Measurements from ENCODE around the gene TMEM8B.

Gene TMEM8B

GRCh38 chr9:35816708-35817107 lies 12.3 kb upstream of the TMEM8B start:
- no peak for TF ChIP-seq POLR2AphosphoS5 (IDR thresholded peaks at IDR 0.05; ENCODE audit: low read depth, low read length)
- TF ChIP-seq, protein P1, sequence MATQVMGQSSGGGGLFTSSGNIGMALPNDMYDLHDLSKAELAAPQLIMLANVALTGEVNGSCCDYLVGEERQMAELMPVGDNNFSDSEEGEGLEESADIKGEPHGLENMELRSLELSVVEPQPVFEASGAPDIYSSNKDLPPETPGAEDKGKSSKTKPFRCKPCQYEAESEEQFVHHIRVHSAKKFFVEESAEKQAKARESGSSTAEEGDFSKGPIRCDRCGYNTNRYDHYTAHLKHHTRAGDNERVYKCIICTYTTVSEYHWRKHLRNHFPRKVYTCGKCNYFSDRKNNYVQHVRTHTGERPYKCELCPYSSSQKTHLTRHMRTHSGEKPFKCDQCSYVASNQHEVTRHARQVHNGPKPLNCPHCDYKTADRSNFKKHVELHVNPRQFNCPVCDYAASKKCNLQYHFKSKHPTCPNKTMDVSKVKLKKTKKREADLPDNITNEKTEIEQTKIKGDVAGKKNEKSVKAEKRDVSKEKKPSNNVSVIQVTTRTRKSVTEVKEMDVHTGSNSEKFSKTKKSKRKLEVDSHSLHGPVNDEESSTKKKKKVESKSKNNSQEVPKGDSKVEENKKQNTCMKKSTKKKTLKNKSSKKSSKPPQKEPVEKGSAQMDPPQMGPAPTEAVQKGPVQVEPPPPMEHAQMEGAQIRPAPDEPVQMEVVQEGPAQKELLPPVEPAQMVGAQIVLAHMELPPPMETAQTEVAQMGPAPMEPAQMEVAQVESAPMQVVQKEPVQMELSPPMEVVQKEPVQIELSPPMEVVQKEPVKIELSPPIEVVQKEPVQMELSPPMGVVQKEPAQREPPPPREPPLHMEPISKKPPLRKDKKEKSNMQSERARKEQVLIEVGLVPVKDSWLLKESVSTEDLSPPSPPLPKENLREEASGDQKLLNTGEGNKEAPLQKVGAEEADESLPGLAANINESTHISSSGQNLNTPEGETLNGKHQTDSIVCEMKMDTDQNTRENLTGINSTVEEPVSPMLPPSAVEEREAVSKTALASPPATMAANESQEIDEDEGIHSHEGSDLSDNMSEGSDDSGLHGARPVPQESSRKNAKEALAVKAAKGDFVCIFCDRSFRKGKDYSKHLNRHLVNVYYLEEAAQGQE (IDR thresholded peaks at IDR 0.05; ENCODE audit: insufficient read depth in 1 of 2, low read depth in 2 of 2, low read length in 2 of 2), result no peak
- TF ChIP-seq TAF1 (IDR thresholded peaks at IDR 0.05; ENCODE audit: borderline replicate concordance, insufficient read depth, low read length), result no peak
- TF ChIP-seq FOXP2 (optimal IDR thresholded peaks at IDR 0.05; ENCODE audit: borderline replicate concordance, extremely low read depth, extremely low read length, insufficient read depth), result no peak
- no peak for TF ChIP-seq SIN3A (IDR thresholded peaks at IDR 0.05; ENCODE audit: borderline replicate concordance, insufficient read depth, low read length)

DNA sequence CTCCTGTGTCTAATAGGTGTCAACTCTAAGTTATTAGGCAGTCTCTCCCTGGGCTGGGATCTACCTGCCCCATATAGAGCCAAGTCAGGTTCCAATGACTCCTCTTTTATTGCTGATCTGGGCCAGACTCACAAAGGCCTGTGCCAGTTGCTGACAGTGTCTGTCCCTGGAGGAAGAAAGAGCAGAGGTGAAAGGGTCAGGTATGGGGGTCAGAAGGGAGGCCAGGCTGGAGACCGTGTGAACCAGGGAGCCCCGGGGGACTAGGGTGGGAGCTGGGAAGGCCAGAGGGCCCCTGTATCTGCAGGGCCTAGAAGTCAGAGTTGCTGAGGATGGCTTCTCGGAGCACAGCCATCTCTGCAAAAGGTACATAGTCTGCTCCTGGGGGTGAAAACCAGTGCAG lies 10.7 kb upstream of the TMEM8B start:
- TF ChIP-seq FOXP2 (optimal IDR thresholded peaks at IDR 0.05; ENCODE audit: borderline replicate concordance, extremely low read depth, extremely low read length, insufficient read depth) (no peak), TAF1 (IDR thresholded peaks at IDR 0.05; ENCODE audit: borderline replicate concordance, insufficient read depth, low read length) (no peak), SIN3A (IDR thresholded peaks at IDR 0.05; ENCODE audit: borderline replicate concordance, insufficient read depth, low read length) (no peak), POLR2AphosphoS5 (IDR thresholded peaks at IDR 0.05; ENCODE audit: low read depth, low read length) (no peak)
- TF ChIP-seq, protein P1 (IDR thresholded peaks at IDR 0.05; ENCODE audit: insufficient read depth in 1 of 2, low read depth in 2 of 2, low read length in 2 of 2), result no peak

- TF ChIP-seq SIN3A (IDR thresholded peaks at IDR 0.05; ENCODE audit: borderline replicate concordance, insufficient read depth, low read length) (no peak), POLR2AphosphoS5 (IDR thresholded peaks at IDR 0.05; ENCODE audit: low read depth, low read length) (no peak), TAF1 (IDR thresholded peaks at IDR 0.05; ENCODE audit: borderline replicate concordance, insufficient read depth, low read length) (no peak), FOXP2 (optimal IDR thresholded peaks at IDR 0.05; ENCODE audit: borderline replicate concordance, extremely low read depth, extremely low read length, insufficient read depth) (no peak)
- TF ChIP-seq, protein P1 (IDR thresholded peaks at IDR 0.05; ENCODE audit: insufficient read depth in 1 of 2, low read depth in 2 of 2, low read length in 2 of 2), result no peak
Measured at GRCh38 chr9:35820076-35820475, 9.0 kb upstream of the TMEM8B start.

DNA sequence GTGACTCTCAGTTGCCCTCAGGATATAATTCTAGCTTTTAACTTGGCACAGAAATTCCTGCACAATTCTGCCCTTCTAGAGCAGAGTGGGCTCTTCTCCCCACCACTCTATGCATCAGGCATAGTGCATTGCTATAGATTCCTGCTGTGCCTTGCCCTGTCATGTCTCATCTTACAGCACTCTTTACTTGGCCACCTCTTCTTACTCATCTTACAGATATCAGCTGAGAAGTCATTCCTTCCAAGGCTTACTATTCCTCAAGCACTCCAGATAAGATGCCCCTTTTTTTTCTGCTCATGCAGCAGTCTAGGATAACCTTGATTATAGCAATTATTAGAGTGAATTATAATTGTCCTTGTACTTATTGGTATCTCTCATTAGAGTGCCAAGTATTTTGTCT lies 6.1 kb upstream of the TMEM8B start:
- TF ChIP-seq FOXP2 (optimal IDR thresholded peaks at IDR 0.05; ENCODE audit: borderline replicate concordance, extremely low read depth, extremely low read length, insufficient read depth) (no peak), POLR2AphosphoS5 (IDR thresholded peaks at IDR 0.05; ENCODE audit: low read depth, low read length) (no peak), TAF1 (IDR thresholded peaks at IDR 0.05; ENCODE audit: borderline replicate concordance, insufficient read depth, low read length) (no peak), SIN3A (IDR thresholded peaks at IDR 0.05; ENCODE audit: borderline replicate concordance, insufficient read depth, low read length) (no peak)
- TF ChIP-seq, protein P1 (IDR thresholded peaks at IDR 0.05; ENCODE audit: insufficient read depth in 1 of 2, low read depth in 2 of 2, low read length in 2 of 2), result no peak

Measured in PFSK-1 (cell line).